HepG2 (cell line): ENCODE measurements around the gene SLC22A31. TPM values are rescaled to one million over a fixed set of nuclear protein-coding genes. Genes with fewer than 3 reads are reported as not detected.

Experiments used
- ARID4A ChIP-seq: sonication (generic); formaldehyde crosslinking; IDR thresholded peaks from 2 replicates; pipeline ENCODE4 v1.5.0; 2020; ENCODE audit warnings: mild to moderate bottlenecking, missing genetic modification reagents, borderline replicate concordance
- E2F1 ChIP-seq: sonication (generic); formaldehyde crosslinking; IDR thresholded peaks from 2 replicates; pipeline ENCODE4 v1.5.0; 2020; ENCODE audit warnings: missing genetic modification reagents
- ELF3 ChIP-seq: IDR thresholded peaks from 2 replicates; pipeline ENCODE4 v1.6.1; 2016; ENCODE audit warnings: missing genetic modification reagents, missing compliant biosample characterization
- GATAD1 ChIP-seq: IDR thresholded peaks from 2 replicates; pipeline ENCODE4 v1.6.1; 2016; ENCODE audit warnings: missing genetic modification reagents, missing compliant biosample characterization
- MTF2 ChIP-seq: sonication (generic); formaldehyde crosslinking; IDR thresholded peaks from 2 replicates; pipeline ENCODE4 v1.5.0; 2020; ENCODE audit warnings: missing genetic modification reagents, borderline replicate concordance
- NBN ChIP-seq: fragments of 450-650 bp; conservative IDR thresholded peaks from 2 replicates; pipeline ENCODE4 v1.6.1; 2017
- NFE2 ChIP-seq: sonication (generic); formaldehyde crosslinking; IDR thresholded peaks from 2 replicates; pipeline ENCODE4 v1.4.0; 2020; ENCODE audit warnings: missing genetic modification reagents
- PHF21A ChIP-seq: sonication (generic); formaldehyde crosslinking; IDR thresholded peaks from 2 replicates; pipeline ENCODE4 v1.5.0; 2020; ENCODE audit warnings: mild to moderate bottlenecking, missing genetic modification reagents
- PLRG1 ChIP-seq: fragments of 450-650 bp; conservative IDR thresholded peaks from 2 replicates; pipeline ENCODE4 v1.6.1; 2016
- PRPF4 ChIP-seq: fragments of 200-400 bp; formaldehyde crosslinking; IDR thresholded peaks from 2 replicates; pipeline ENCODE4 v1.6.1; 2016; ENCODE audit warnings: low read length, low read depth; ENCODE audit not compliant: poor library complexity, severe bottlenecking
- TEAD2 ChIP-seq: sonication (generic); formaldehyde crosslinking; IDR thresholded peaks from 2 replicates; pipeline ENCODE4 v1.9.0; 2021; ENCODE audit warnings: missing genetic modification reagents
- ZNF18 ChIP-seq: sonication (generic); formaldehyde crosslinking; IDR thresholded peaks from 2 replicates; pipeline ENCODE4 v1.8.0; 2022; ENCODE audit warnings: mild to moderate bottlenecking, missing genetic modification reagents; ENCODE audit not compliant: insufficient replicate concordance
- ZNF530 ChIP-seq: sonication (generic); formaldehyde crosslinking; IDR thresholded peaks from 2 replicates; pipeline ENCODE4 v1.5.0; 2020; ENCODE audit warnings: low read depth, mild to moderate bottlenecking, missing genetic modification reagents
- ZNF704 ChIP-seq: sonication (generic); formaldehyde crosslinking; IDR thresholded peaks from 2 replicates; pipeline ENCODE4 v1.8.1; 2023; ENCODE audit warnings: mild to moderate bottlenecking, inconsistent platforms, moderate library complexity, missing genetic modification reagents, borderline replicate concordance
- ZNF709 ChIP-seq: sonication (generic); formaldehyde crosslinking; IDR thresholded peaks from 2 replicates; pipeline ENCODE4 v1.5.0; 2020; ENCODE audit warnings: mild to moderate bottlenecking, missing genetic modification reagents
- polyA plus RNA-seq, 8 experiments: library from polyadenylated mRNA; depleted of rRNA in 3 of 8; stranded (reverse) in 7 of 8; unstranded in 1 of 8; fragments of >200 nt; fragmentation: Illumina TruSeq in 4 of 8; extraction: Trizol in 4 of 8; gene quantifications; 2 replicates each; pipeline versions ENCODE4 v1.2.1 to v1.2.3, GENCODE V29; 2011 to 2016; ENCODE audit warnings: low read depth in 4 of 8, missing spikeins in 1 of 8, mixed read lengths in 1 of 8; ENCODE audit not compliant: insufficient read depth in 1 of 8
- total RNA-seq, 5 experiments: library from RNA; depleted of rRNA; stranded (reverse); fragments of >200 nt; fragmentation: Illumina TruSeq; extraction: Trizol; gene quantifications; 2 replicates each; pipeline ENCODE4 v1.2.3, GENCODE V29; 2016; ENCODE audit warnings: low read depth in 1 of 5
- TF ChIP-seq, protein P1 (sequence below): sonication (generic); formaldehyde crosslinking; IDR thresholded peaks from 2 replicates; pipeline ENCODE4 v1.5.1; 2020; ENCODE audit warnings: missing genetic modification reagents, mild to moderate bottlenecking, borderline replicate concordance

The SLC22A31 gene
- total and polyA plus RNA-seq, 2 of the 13 experiments (the other 11 are each of a cell fraction or from before 2014, with no cell fraction given) = 67.3 to 83.3 TPM

GRCh38 chr16:89159066-89159849 is 41.1 kb downstream of the SLC22A31 start (continued):
- TF ChIP-seq GATAD1 (CRISPR knock-in tag) (peak; percentile 68; the same call in 1 of the 2 replicates), ARID4A (CRISPR knock-in tag) (peak; percentile 78), ELF3 (CRISPR knock-in tag) (peak; percentile 86), TEAD2 (CRISPR knock-in tag) (no peak; the same call in none of the 2 replicates), ZNF530 (CRISPR knock-in tag) (no peak), ZNF18 (CRISPR knock-in tag) (peak; percentile 99), E2F1 (CRISPR knock-in tag) (no peak), NFE2 (CRISPR knock-in tag) (no peak), PLRG1 (no peak), MTF2 (CRISPR knock-in tag) (peak; percentile 99), PRPF4 (no peak), PHF21A (CRISPR knock-in tag) (peak; percentile 39), ZNF704 (CRISPR knock-in tag) (peak; percentile 73; the same call in 1 of the 2 replicates), NBN (no peak), ZNF709 (peak; percentile 94; the same call in 1 of the 2 replicates)
- TF ChIP-seq, protein P1, sequence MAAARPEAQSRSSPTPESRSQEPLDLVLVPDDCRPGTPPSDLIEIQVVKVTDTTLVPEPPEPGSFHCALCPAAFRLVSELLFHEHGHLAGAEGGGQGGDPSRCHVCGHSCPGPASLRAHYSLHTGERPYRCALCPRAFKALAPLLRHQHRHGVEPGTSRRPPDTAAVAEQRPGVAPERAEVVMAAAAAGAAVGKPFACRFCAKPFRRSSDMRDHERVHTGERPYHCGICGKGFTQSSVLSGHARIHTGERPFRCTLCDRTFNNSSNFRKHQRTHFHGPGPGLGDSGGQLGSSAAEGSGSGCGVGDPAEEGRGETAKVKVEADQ (CRISPR knock-in tag) = peak; percentile 97
